ENCODE data around the gene URB2.
A peak's percentile ranks its signal among the peaks of the same experiment; 100 is the strongest.
"Not testable (repeated sequence)": the region's sequence is repeated elsewhere in the genome, so short reads cannot be mapped to it uniquely, and the experiment has no call there.

Gene URB2

GRCh38 chr1:229614701-229615100 is 11.3 kb upstream of the URB2 start:
- no peak for DNase-seq

- no peak for DNase-seq
These were observed 8.5 kb upstream of the URB2 start for GRCh38 chr1:229617351-229618100.

GRCh38 chr1:229619002-229619401 is 7.0 kb upstream of the URB2 start:
- DNase-seq = no peak

- DNase-seq = no peak
These were observed 6.4 kb upstream of the URB2 start for GRCh38 chr1:229619614-229620013.

GRCh38 chr1:229620876-229621275 is 5.2 kb upstream of the URB2 start:
- no peak for DNase-seq

- no peak for DNase-seq
These were observed 4.4 kb upstream of the URB2 start for GRCh38 chr1:229621663-229622062.

GRCh38 chr1:229622641-229623120 is 3.4 kb upstream of the URB2 start:
- DNase-seq = not testable (repeated sequence)

- DNase-seq = no peak
These were observed 2.8 kb upstream of the URB2 start for GRCh38 chr1:229623225-229623624.

GRCh38 chr1:229623838-229624237 is 2.2 kb upstream of the URB2 start:
- DNase-seq = no peak

GRCh38 chr1:229624521-229625070 is 1.5 kb upstream of the URB2 start:
- DNase-seq = no peak

GRCh38 chr1:229625071-229625914 is 754 bp upstream of the URB2 start:
- peak; percentile 36 to 83 (median 81) for DNase-seq

GRCh38 chr1:229627003-229627402 is 956 bp downstream of the URB2 start:
- no peak for DNase-seq

- DNase-seq = no peak
These were observed 3.2 kb downstream of the URB2 start for GRCh38 chr1:229629261-229629660.

GRCh38 chr1:229631148-229631547 is 5.1 kb downstream of the URB2 start:
- no peak for DNase-seq

GRCh38 chr1:229631966-229632365 is 5.9 kb downstream of the URB2 start:
- no peak for DNase-seq

- no peak for DNase-seq
These were observed 10.0 kb downstream of the URB2 start for GRCh38 chr1:229636042-229636441.

- no peak for DNase-seq
These were observed 11.7 kb downstream of the URB2 start for GRCh38 chr1:229637746-229638145.

- no peak for DNase-seq
These were observed 14.4 kb downstream of the URB2 start for GRCh38 chr1:229640455-229640854.

GRCh38 chr1:229641306-229641705 is 15.3 kb downstream of the URB2 start:
- no peak for DNase-seq

GRCh38 chr1:229642376-229642775 is 16.3 kb downstream of the URB2 start:
- DNase-seq = no peak

- no peak for DNase-seq
These were observed 16.9 kb downstream of the URB2 start for GRCh38 chr1:229642970-229643369.

- DNase-seq = no peak
These were observed 18.1 kb downstream of the URB2 start for GRCh38 chr1:229643996-229644745.
